ENCODE measurements around the gene ZNF292. TPM values are rescaled to one million over a fixed set of nuclear protein-coding genes. Genes with fewer than 3 reads are reported as not detected.
"Not testable (repeated sequence)": the region's sequence is repeated elsewhere in the genome, so short reads cannot be mapped to it uniquely, and the experiment has no call there.

ZNF292 gene
- total and polyA plus RNA-seq, 5 donors from 2014 or later, result 25.6 to 119 (median 33.1) TPM

DNA sequence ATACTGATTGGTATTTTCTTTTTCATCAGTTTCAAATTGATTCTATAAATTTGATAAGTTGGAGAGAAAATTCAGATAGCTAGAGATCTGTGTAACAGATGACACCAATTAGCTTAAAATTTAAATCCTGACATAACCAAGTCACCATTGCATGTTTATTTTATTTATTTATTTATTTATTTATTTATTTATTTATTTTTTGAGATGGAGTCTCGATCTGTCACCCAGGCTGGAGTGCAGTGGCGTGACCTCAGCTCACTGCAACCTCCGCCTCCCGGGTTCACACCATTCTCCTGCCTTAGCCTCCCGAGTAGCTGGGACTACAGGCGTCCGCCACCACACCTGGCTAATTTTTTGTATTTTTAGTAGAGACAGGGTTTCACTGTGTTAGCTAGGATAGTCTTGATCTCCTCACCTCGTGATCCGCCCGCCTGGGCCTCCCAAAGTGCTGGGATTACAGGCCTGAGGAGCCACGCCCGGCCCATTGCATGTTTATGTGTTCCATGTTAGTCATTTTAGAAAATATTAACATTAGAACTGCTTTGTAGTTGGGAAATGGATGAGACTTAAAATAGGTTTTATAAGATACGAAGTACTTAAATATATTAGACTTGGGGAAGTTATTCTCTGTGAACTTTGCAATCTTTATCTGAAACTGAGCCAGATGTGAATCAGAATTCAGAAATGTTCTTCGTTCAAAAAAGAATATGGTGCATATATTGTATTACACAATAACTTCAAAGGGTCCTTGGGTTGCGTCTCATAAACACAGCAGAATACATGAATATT is 42.9 kb downstream of the ZNF292 start:
- Histone ChIP-seq H3K4me1 (ENCODE audit: control insufficient read depth, insufficient read depth, low read length, poor library complexity, severe bottlenecking) (peaks cover 33% of the 10 kb centered on the region), H3K27ac (ENCODE audit: insufficient read depth, low read length, poor library complexity, severe bottlenecking) (peak overlapping the region; percentile 1), H3K4me3 (ENCODE audit: low read depth, low read length) (peak overlapping the region; percentile 38)
- peaks cover 59 to 85% (median 72%) of the 10 kb centered on the region in 4 donors for H3K4me1 Mint-ChIP-seq
- H3K9me3 ChIP-seq (ENCODE audit: control insufficient read depth in 2 of 2, low read length in 2 of 2); H3K36me3 Mint-ChIP-seq; H3K27me3 Mint-ChIP-seq; DNase-seq; H3K27me3 ChIP-seq (ENCODE audit: control insufficient read depth, insufficient read depth, low read length); H3K9me3 Mint-ChIP-seq; ATAC-seq (ENCODE audit: low read depth in 2 of 2); H3K36me3 ChIP-seq (ENCODE audit: control insufficient read depth, insufficient read depth, low read length): not testable (repeated sequence)
- peak overlapping the region; percentile 20 to 69 (median 42) for H3K4me3 Mint-ChIP-seq
- H3K27ac Mint-ChIP-seq, result peak overlapping the region in 2 of 3 donors; percentile 50 to 60

GRCh38 chr6:87199787-87200186 is 44.4 kb downstream of the ZNF292 start:
- Mint-ChIP-seq H3K36me3 (peaks cover 6% of the 10 kb centered on the region), H3K27ac (peak overlapping the region in 1 of 3 donors; percentile 3), H3K27me3 (no peaks in the 10 kb centered on the region), H3K9me3 (peaks cover 0 to 2% (median 0%) of the 10 kb centered on the region in 7 donors), H3K4me1 (peaks cover 48 to 85% (median 72%) of the 10 kb centered on the region in 4 donors), H3K4me3 (peak overlapping the region in 2 of 4 donors; percentile 4 to 34)
- Histone ChIP-seq H3K27me3 (ENCODE audit: control insufficient read depth, insufficient read depth, low read length) (no peaks in the 10 kb centered on the region), H3K9me3 (ENCODE audit: control insufficient read depth in 2 of 2, low read length in 2 of 2) (no peaks in the 10 kb centered on the region), H3K4me3 (ENCODE audit: low read depth, low read length) (no peak overlapping the region), H3K36me3 (ENCODE audit: control insufficient read depth, insufficient read depth, low read length) (no peaks in the 10 kb centered on the region), H3K27ac (ENCODE audit: insufficient read depth, low read length, poor library complexity, severe bottlenecking) (no peak overlapping the region), H3K4me1 (ENCODE audit: control insufficient read depth, insufficient read depth, low read length, poor library complexity, severe bottlenecking) (peaks cover 33% of the 10 kb centered on the region)
- ATAC-seq (ENCODE audit: low read depth in 2 of 2), result no peak
- no peak for DNase-seq

- no peak for ATAC-seq (ENCODE audit: low read depth in 2 of 2)
- Histone ChIP-seq H3K27me3 (ENCODE audit: control insufficient read depth, insufficient read depth, low read length) (no peaks in the 10 kb centered on the region), H3K4me1 (ENCODE audit: control insufficient read depth, insufficient read depth, low read length, poor library complexity, severe bottlenecking) (peaks cover 29% of the 10 kb centered on the region), H3K4me3 (ENCODE audit: low read depth, low read length) (no peak overlapping the region), H3K27ac (ENCODE audit: insufficient read depth, low read length, poor library complexity, severe bottlenecking) (no peak overlapping the region), H3K9me3 (ENCODE audit: control insufficient read depth in 2 of 2, low read length in 2 of 2) (no peaks in the 10 kb centered on the region), H3K36me3 (ENCODE audit: control insufficient read depth, insufficient read depth, low read length) (no peaks in the 10 kb centered on the region)
- no peaks in the 10 kb centered on the region for H3K27me3 Mint-ChIP-seq
- peaks cover 6% of the 10 kb centered on the region for H3K36me3 Mint-ChIP-seq
- peak overlapping the region in 2 of 4 donors; percentile 4 to 25 for H3K4me3 Mint-ChIP-seq
- H3K27ac Mint-ChIP-seq, result peak overlapping the region in 2 of 3 donors; percentile 3 to 27
- no peak for DNase-seq
- H3K9me3 Mint-ChIP-seq, result peaks cover 0 to 2% (median 0%) of the 10 kb centered on the region in 7 donors
- peaks cover 49 to 84% (median 71%) of the 10 kb centered on the region in 4 donors for H3K4me1 Mint-ChIP-seq
These were observed 45.3 kb downstream of the ZNF292 start for GRCh38 chr6:87200469-87201175.

DNA sequence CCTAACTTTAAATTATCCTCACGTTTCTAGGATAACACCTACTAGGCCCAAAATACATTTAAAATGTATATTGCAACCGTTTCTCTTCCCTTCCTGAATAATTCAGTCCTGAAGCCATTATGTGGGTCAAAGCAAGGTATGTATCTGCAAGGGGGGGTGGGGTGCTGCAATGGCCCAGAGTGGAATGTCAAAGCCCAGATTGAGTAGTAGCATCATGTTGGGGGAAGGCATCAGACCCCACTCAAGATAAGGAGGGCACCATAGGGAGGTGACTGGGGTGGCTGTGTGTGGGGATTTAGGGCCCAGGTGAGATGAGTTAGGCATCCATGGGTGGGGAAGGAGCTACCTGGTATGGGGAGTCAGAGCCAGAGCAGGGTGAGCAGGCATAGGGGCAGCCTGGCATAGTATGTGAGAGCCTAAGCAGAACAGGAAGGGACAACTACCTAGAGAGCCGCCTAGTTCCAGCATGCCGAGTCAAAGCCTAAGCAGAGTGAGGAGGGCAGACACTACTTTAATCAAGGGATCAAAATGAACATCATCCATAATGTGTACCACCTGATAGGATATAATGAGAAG is 48.2 kb downstream of the ZNF292 start:
- Mint-ChIP-seq H3K4me3 (no peak overlapping the region), H3K36me3 (peaks cover 9% of the 10 kb centered on the region), H3K27ac (peak overlapping the region in 2 of 3 donors; percentile 66), H3K4me1 (peaks cover 64 to 87% (median 69%) of the 10 kb centered on the region in 4 donors), H3K9me3 (peaks cover 0 to 2% (median 0%) of the 10 kb centered on the region in 7 donors), H3K27me3 (no peaks in the 10 kb centered on the region)
- DNase-seq (no peak), ATAC-seq (ENCODE audit: low read depth in 2 of 2) (no peak)
- Histone ChIP-seq H3K9me3 (ENCODE audit: control insufficient read depth in 2 of 2, low read length in 2 of 2) (no peaks in the 10 kb centered on the region), H3K36me3 (ENCODE audit: control insufficient read depth, insufficient read depth, low read length) (no peaks in the 10 kb centered on the region), H3K4me3 (ENCODE audit: low read depth, low read length) (no peak overlapping the region), H3K27ac (ENCODE audit: insufficient read depth, low read length, poor library complexity, severe bottlenecking) (no peak overlapping the region), H3K4me1 (ENCODE audit: control insufficient read depth, insufficient read depth, low read length, poor library complexity, severe bottlenecking) (peaks cover 16% of the 10 kb centered on the region), H3K27me3 (ENCODE audit: control insufficient read depth, insufficient read depth, low read length) (no peaks in the 10 kb centered on the region)

DNA sequence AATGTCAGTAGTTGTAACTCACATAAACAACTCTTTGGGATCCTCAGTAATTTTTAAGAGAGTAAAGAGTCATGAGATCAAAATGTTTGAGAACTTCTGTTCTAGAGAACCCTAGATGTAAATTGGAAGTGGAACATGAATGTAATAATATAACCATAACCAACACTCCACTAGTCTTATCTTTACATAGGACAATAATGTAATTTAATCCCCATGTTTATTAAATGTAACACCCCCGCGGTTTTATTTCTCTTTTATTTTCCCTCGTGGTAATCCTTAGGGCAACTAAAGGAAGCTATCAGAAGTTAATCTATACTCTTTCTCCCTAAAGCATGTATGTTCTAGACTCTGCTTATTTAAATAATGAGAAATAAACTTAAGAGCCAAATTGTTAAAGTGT is 54.4 kb downstream of the ZNF292 start:
- Histone ChIP-seq H3K4me3 (ENCODE audit: low read depth, low read length) (no peak overlapping the region), H3K9me3 (ENCODE audit: control insufficient read depth in 2 of 2, low read length in 2 of 2) (no peaks in the 10 kb centered on the region), H3K27me3 (ENCODE audit: control insufficient read depth, insufficient read depth, low read length) (no peaks in the 10 kb centered on the region), H3K27ac (ENCODE audit: insufficient read depth, low read length, poor library complexity, severe bottlenecking) (no peak overlapping the region), H3K36me3 (ENCODE audit: control insufficient read depth, insufficient read depth, low read length) (no peaks in the 10 kb centered on the region), H3K4me1 (ENCODE audit: control insufficient read depth, insufficient read depth, low read length, poor library complexity, severe bottlenecking) (peaks cover 23% of the 10 kb centered on the region)
- Mint-ChIP-seq H3K27ac (no peak overlapping the region), H3K27me3 (no peaks in the 10 kb centered on the region), H3K36me3 (peaks cover 12% of the 10 kb centered on the region), H3K9me3 (no peaks in the 10 kb centered on the region), H3K4me3 (no peak overlapping the region), H3K4me1 (peaks cover 45 to 91% (median 70%) of the 10 kb centered on the region in 4 donors)
- no peak for ATAC-seq (ENCODE audit: low read depth in 2 of 2)
- no peak for DNase-seq

- Histone ChIP-seq H3K9me3 (ENCODE audit: control insufficient read depth in 2 of 2, low read length in 2 of 2) (no peaks in the 10 kb centered on the region), H3K27ac (ENCODE audit: insufficient read depth, low read length, poor library complexity, severe bottlenecking) (no peak overlapping the region), H3K4me1 (ENCODE audit: control insufficient read depth, insufficient read depth, low read length, poor library complexity, severe bottlenecking) (peaks cover 23% of the 10 kb centered on the region), H3K4me3 (ENCODE audit: low read depth, low read length) (no peak overlapping the region), H3K27me3 (ENCODE audit: control insufficient read depth, insufficient read depth, low read length) (no peaks in the 10 kb centered on the region), H3K36me3 (ENCODE audit: control insufficient read depth, insufficient read depth, low read length) (peaks cover 2% of the 10 kb centered on the region)
- H3K4me3 Mint-ChIP-seq, result no peak overlapping the region
- H3K4me1 Mint-ChIP-seq, result peaks cover 38 to 83% (median 65%) of the 10 kb centered on the region in 4 donors
- no peaks in the 10 kb centered on the region for H3K9me3 Mint-ChIP-seq
- H3K27me3 Mint-ChIP-seq, result no peaks in the 10 kb centered on the region
- ATAC-seq (ENCODE audit: low read depth in 2 of 2) (peak in 1 of 2 donors; percentile 31), DNase-seq (peak in 1 of 3 donors; percentile 26)
- H3K27ac Mint-ChIP-seq, result peak overlapping the region in 1 of 3 donors; percentile 9
- peaks cover 12% of the 10 kb centered on the region for H3K36me3 Mint-ChIP-seq
These were observed 55.6 kb downstream of the ZNF292 start for GRCh38 chr6:87210979-87211378.

GRCh38 chr6:87212596-87212995 is 57.2 kb downstream of the ZNF292 start:
- H3K9me3 Mint-ChIP-seq, result no peaks in the 10 kb centered on the region
- peak overlapping the region in 2 of 3 donors; percentile 13 to 41 for H3K27ac Mint-ChIP-seq
- Histone ChIP-seq H3K9me3 (ENCODE audit: control insufficient read depth in 2 of 2, low read length in 2 of 2) (no peaks in the 10 kb centered on the region), H3K27me3 (ENCODE audit: control insufficient read depth, insufficient read depth, low read length) (no peaks in the 10 kb centered on the region), H3K36me3 (ENCODE audit: control insufficient read depth, insufficient read depth, low read length) (peaks cover 18% of the 10 kb centered on the region), H3K4me1 (ENCODE audit: control insufficient read depth, insufficient read depth, low read length, poor library complexity, severe bottlenecking) (peaks cover 20% of the 10 kb centered on the region), H3K4me3 (ENCODE audit: low read depth, low read length) (no peak overlapping the region), H3K27ac (ENCODE audit: insufficient read depth, low read length, poor library complexity, severe bottlenecking) (no peak overlapping the region)
- no peak for DNase-seq
- no peak for ATAC-seq (ENCODE audit: low read depth in 2 of 2)
- peaks cover 28 to 69% (median 56%) of the 10 kb centered on the region in 4 donors for H3K4me1 Mint-ChIP-seq
- peak overlapping the region in 1 of 4 donors; percentile 3 for H3K4me3 Mint-ChIP-seq
- peaks cover 9% of the 10 kb centered on the region for H3K36me3 Mint-ChIP-seq
- no peaks in the 10 kb centered on the region for H3K27me3 Mint-ChIP-seq
